Breast epithelium (tissue), 4 donors: ENCODE measurements around the gene FAM241A. TPM values are rescaled to one million over a fixed set of nuclear protein-coding genes. Genes with fewer than 3 reads are reported as not detected.

Experiments
- DNase-seq, 2 donors: peaks; one replicate each; pipeline ENCODE4 v3.0.0-alpha.2; 2019; ENCODE audit warnings: low spot score in 2 of 2
- H3K27ac ChIP-seq, 2 donors: fragments of 200-600 bp; sonication (generic) in 1 of 2; one replicate each; pipeline ENCODE4 v1.5.1; 2016 to 2019; ENCODE audit warnings: mild to moderate bottlenecking in 1 of 2
- H3K27me3 ChIP-seq, 2 donors: fragments of 200-600 bp; sonication (generic) in 1 of 2; one replicate each; pipeline versions ENCODE4 v1.5.1 to v1.6.0; 2017 to 2019; ENCODE audit warnings: control low read depth in 1 of 2, mild to moderate bottlenecking in 1 of 2
- H3K36me3 ChIP-seq: fragments of 200-600 bp; one replicate; pipeline ENCODE4 v1.5.1; 2019
- H3K4me1 ChIP-seq, 2 donors: fragments of 200-600 bp; sonication (generic); one replicate each; pipeline ENCODE4 v1.5.1; 2016 to 2019; ENCODE audit warnings: control low read depth in 1 of 2
- H3K4me3 ChIP-seq, 3 donors: fragments of 200-600 bp; sonication (generic); 1 replicate in 2 of 3; 2 replicates in 1 of 3; pipeline ENCODE4 v1.5.1; 2016 to 2019; ENCODE audit warnings: mild to moderate bottlenecking in 3 of 3, moderate library complexity in 2 of 3
- H3K9me3 ChIP-seq, 2 donors: fragments of 200-600 bp; sonication (generic) in 1 of 2; one replicate each; pipeline ENCODE4 v1.5.1; 2016 to 2019; ENCODE audit warnings: control low read depth in 1 of 2
- CTCF ChIP-seq, 3 donors: fragments of 450-650 bp; IDR thresholded peaks; one replicate each; pipeline ENCODE4 v1.5.1; 2016 to 2017; ENCODE audit warnings: antibody characterized with exemption in 3 of 3, mild to moderate bottlenecking in 3 of 3, moderate library complexity in 3 of 3
- POLR2A ChIP-seq: fragments of 450-650 bp; IDR thresholded peaks from one replicate; pipeline ENCODE4 v1.6.1; 2016; ENCODE audit warnings: antibody characterized with exemption, mild to moderate bottlenecking, moderate library complexity
- POLR2AphosphoS5 ChIP-seq, 3 donors: sonication (generic); formaldehyde crosslinking; IDR thresholded peaks; one replicate each; pipeline ENCODE4 v1.6.1; 2017; ENCODE audit warnings: antibody characterized with exemption in 3 of 3
- intact Hi-C: fragments of 100-400 bp; cut with DNase I; formaldehyde crosslinking; loops from one replicate; pipeline ENCODE4 v1.15.1; 2023; ENCODE audit warnings: low total_unique reads
- total RNA-seq, 3 donors: library from RNA; depleted of rRNA; stranded (reverse); fragments of >200 nt; gene quantifications; one replicate each; pipeline ENCODE4 v1.1.0, GENCODE V29; 2016

The FAM241A gene
- total RNA-seq, 3 donors from 2014 or later, result 4.3 to 11.5 (median 7.5) TPM

DNA sequence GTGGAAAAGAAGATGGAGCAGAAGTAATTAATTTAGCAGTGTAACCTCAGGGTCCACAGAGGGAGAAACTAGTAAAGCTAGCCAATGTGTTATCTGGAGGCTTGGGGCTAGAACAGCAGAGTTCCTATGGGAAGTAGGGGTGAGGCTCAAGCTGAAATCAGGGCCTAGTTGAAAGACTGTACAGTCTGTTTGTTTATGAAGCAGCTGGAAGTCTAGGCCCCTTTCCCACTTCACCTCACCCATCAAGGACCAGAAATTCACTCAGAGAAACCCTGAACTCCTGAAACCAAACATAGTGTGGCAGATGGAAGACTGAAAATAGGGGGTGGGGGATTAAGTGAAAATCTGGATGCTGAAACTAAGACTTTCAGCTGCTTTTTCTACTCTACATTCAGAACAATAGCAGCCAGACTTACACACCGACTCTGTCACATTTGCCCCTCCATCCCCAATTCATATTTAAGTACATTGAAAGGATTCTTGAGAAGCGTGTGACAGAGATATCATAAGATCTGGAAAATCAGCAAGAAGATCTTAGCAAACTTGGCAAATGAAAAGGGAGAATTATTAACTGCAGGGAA lies 32.6 kb upstream of the FAM241A start:
- no peak overlapping the region for H3K4me3 ChIP-seq
- intact Hi-C loops, result no loop called here
- no peaks in the 10 kb centered on the region for H3K36me3 ChIP-seq
- peak overlapping the region; percentile 61 to 70 for H3K27ac ChIP-seq
- no peaks in the 10 kb centered on the region for H3K4me1 ChIP-seq
- DNase-seq, result no peak
- no peaks in the 10 kb centered on the region for H3K9me3 ChIP-seq
- no peaks in the 10 kb centered on the region for H3K27me3 ChIP-seq
- TF ChIP-seq POLR2A, result no peak
- TF ChIP-seq CTCF (IDR thresholded peaks at IDR 0.05), result no peak
- no peak for TF ChIP-seq POLR2AphosphoS5 (IDR thresholded peaks at IDR 0.05)

DNA sequence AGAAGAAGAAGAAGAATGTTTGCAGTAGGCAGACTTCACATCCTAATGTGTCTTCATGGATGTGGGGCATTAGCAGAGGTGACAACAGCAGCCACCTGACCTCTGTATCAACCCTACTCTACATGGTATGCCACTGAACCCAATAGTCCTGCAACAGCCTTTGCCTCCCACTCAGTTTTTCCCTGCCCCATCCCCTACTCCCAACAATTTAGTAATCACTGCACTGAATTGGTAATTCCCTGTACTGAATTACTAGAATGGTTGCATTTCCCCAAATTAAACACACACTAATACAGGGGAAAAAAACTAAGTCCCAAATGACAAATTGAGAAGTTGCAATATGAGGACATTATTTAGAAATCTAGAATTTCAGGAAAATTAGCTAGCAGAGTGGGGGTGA lies 31.4 kb upstream of the FAM241A start:
- H3K4me1 ChIP-seq, result no peaks in the 10 kb centered on the region
- H3K4me3 ChIP-seq, result no peak overlapping the region
- H3K9me3 ChIP-seq, result no peaks in the 10 kb centered on the region
- no peak for DNase-seq
- H3K27me3 ChIP-seq, result no peaks in the 10 kb centered on the region
- intact Hi-C loops, result no loop called here
- TF ChIP-seq POLR2A (no peak), POLR2AphosphoS5 (IDR thresholded peaks at IDR 0.05) (no peak), CTCF (IDR thresholded peaks at IDR 0.05) (no peak)
- H3K27ac ChIP-seq, result peak overlapping the region; percentile 23 to 52
- no peaks in the 10 kb centered on the region for H3K36me3 ChIP-seq

DNA sequence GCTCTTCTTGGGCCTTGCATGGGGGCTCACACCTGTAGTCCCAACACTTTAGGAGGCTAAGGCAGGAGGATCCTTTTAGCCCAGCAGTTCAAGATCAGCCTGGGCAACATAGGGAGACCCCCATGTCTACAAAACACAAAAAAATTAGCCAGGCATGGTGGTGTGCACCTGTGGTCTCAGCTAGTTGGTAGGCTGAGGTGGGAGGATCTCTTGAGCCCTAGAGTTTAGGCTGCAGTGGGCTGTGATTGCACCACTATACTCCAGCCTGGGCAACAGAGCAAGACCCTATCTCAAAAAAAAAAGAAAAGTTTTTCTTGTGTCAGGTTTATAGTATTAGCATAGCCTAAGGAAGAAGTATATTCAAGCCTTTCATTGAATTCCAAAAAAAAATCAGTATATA lies 30.8 kb upstream of the FAM241A start:
- Histone ChIP-seq H3K27ac (no peak overlapping the region), H3K36me3 (no peaks in the 10 kb centered on the region), H3K9me3 (no peaks in the 10 kb centered on the region), H3K4me3 (no peak overlapping the region), H3K4me1 (no peaks in the 10 kb centered on the region), H3K27me3 (no peaks in the 10 kb centered on the region)
- intact Hi-C loops, result no loop called here
- DNase-seq, result no peak
- TF ChIP-seq CTCF (IDR thresholded peaks at IDR 0.05) (no peak), POLR2A (no peak), POLR2AphosphoS5 (IDR thresholded peaks at IDR 0.05) (no peak)

GRCh38 chr4:112118742-112119352 lies 26.4 kb upstream of the FAM241A start:
- no peak for DNase-seq
- TF ChIP-seq POLR2AphosphoS5 (IDR thresholded peaks at IDR 0.05) (no peak), POLR2A (no peak), CTCF (IDR thresholded peaks at IDR 0.05) (no peak)
- H3K27me3 ChIP-seq, result no peaks in the 10 kb centered on the region
- no peak overlapping the region for H3K4me3 ChIP-seq
- no peaks in the 10 kb centered on the region for H3K9me3 ChIP-seq
- no peak overlapping the region for H3K27ac ChIP-seq
- H3K4me1 ChIP-seq, result no peaks in the 10 kb centered on the region
- no peaks in the 10 kb centered on the region for H3K36me3 ChIP-seq
- intact Hi-C loops, result no loop called here

- intact Hi-C loops, result no loop called here
- TF ChIP-seq POLR2AphosphoS5 (IDR thresholded peaks at IDR 0.05), result no peak
- TF ChIP-seq CTCF (IDR thresholded peaks at IDR 0.05), result no peak
- TF ChIP-seq POLR2A, result no peak
Measured at GRCh38 chr4:112119353-112119783, 25.9 kb upstream of the FAM241A start.

More at GRCh38 chr4:112119353-112119783, 25.9 kb upstream of the FAM241A start:
- Histone ChIP-seq H3K4me3 (no peak overlapping the region), H3K9me3 (no peaks in the 10 kb centered on the region), H3K4me1 (no peaks in the 10 kb centered on the region), H3K36me3 (no peaks in the 10 kb centered on the region), H3K27me3 (no peaks in the 10 kb centered on the region), H3K27ac (no peak overlapping the region)
- no peak for DNase-seq
